GM21528 (cell line): ENCODE results near the gene EPHA4.

Experiments
- ATAC-seq: cut with Tn5 transposase; IDR thresholded peaks from one replicate; pipeline ENCODE4 v1.9.1; 2021; ENCODE audit warnings: mild to moderate bottlenecking, moderate library complexity; ENCODE audit not compliant: unreplicated experiment, low FRiP score

EPHA4 gene

DNA sequence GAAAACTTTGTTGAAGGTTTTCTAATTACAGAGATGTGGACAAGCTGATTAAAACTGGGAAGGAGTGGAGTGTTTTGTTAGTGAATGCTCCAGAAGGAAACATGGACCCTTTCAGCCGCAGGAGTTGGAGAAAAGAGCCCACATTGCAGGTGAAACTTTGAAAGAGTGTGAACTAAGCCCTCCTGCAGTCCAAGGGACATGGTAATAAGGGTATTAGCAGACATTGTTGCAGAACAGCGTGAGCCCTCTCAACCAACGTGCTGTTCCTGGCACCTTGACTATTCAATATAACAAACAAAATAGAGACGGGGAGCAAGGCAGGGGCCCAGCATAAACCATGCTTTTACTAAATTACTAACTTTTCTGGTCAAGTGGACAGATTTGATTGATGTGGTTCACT, 122.7 kb downstream of the EPHA4 start:
- no peak for ATAC-seq

DNA sequence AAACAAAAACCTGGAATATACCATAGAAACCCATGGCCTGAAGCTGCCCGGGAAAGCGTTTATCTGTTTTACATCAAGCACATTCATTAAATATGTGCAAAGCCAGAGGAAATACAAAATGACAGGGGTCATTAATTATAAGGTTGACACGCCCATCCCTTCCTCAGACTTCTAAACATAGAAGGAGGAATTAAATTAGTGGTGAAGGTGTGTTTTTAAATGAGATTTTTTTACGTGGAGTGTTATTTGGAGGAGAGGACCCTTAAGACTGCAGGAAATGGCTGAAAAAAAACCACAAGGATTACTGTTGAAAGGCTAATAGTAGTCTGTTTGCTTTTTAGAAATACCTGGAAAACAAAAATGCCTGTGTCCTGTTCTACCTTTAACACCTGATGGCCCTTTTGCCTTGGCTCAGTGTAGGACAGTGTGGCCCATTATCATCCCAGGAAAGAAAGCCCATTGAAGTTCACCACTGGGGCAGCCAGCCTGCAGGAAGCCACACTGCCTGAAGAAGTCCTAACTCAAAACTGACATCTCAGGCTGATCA, 123.2 kb downstream of the EPHA4 start:
- no peak for ATAC-seq

DNA sequence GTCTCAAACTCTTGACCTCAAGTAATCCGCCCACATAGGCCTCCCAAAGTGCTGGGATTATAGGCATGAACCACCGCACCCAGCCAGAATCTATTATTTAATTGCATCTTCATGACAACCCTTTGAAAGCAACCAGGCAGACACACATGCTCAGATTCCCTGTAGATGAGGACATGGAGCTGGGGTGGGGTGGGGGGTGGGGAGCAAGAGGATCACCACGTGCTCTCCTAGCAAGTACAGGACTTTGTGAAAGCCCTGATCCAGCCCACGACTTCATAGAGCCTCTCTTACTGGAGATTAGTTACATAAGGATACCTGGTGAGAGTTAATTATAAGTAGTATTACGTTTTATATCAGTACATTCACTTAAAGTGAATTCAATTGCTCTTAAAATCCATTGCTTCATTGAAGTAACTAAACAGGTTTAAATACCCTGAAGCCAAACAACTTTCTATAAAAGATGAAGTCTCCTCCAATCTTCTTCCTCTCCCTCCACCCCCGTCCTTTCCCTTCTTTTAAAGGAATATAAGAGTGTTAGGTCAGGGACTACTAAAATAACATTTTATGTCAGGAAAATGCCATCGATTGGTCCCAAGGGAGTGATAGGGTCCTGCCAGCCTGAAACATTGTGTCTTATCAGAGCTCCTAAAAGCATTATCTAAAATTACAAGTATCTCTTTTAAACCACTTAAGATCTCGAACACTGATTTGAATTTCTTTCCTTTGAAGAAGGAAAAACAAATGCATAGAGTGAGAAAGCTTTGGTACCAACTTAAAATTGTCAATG, 123.9 kb downstream of the EPHA4 start:
- ATAC-seq = no peak

DNA sequence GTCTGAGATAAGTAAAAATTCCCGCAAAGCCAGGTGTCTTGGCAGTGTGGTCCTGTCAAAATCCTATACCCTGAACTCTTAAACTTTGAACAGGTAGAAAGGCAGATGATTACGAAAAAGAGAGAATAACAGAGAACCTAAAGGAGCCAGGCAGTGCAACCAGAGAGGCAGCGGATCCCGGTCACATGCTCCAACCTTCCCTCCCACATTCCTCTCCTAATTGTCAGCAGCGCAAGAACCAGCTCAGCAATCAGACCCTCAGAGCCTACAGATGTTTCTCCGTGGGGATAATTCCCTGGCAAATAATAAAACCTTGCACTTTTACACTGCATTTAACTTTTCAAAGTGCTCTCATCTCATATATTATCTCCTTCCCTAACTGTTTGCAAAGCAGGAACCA, 124.8 kb downstream of the EPHA4 start:
- ATAC-seq = no peak

DNA sequence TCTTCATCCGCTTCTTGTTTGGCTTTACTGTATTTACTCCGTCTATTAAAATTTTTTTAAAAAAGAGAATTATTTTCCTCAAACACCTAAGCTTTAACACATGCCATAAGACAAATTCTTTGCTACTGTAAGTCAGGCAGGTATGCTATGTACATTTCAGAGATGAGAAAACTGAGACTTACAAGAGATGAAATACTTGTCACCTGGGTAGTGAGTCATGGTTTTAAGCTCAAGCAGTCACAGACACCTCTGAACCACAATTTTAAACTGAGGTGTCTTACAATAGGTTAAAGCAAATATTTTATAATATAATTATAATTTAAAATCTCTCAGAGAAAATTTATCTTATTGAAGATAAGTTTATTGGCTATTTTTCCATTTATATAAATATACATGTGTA, 126.0 kb downstream of the EPHA4 start:
- ATAC-seq = no peak

DNA sequence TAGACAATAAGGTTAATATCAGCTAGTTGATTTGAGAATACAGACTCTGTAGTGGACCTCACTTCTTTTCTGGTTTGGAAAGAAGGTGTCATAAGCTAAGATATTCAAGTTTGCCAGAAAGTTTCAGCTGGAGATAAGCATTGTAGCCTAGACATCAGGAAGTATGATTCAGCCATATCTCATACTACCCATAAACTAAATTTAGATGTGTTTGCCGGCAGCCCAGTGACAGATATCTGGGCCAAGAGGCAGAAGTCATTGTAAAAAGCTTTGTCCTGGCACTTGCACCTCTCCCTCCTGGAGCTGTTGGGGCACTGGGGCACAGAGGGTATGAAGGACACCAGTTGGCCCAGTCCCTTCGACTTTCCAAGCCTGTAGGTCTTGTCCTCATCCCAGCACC, 128.0 kb downstream of the EPHA4 start:
- ATAC-seq = no peak

DNA sequence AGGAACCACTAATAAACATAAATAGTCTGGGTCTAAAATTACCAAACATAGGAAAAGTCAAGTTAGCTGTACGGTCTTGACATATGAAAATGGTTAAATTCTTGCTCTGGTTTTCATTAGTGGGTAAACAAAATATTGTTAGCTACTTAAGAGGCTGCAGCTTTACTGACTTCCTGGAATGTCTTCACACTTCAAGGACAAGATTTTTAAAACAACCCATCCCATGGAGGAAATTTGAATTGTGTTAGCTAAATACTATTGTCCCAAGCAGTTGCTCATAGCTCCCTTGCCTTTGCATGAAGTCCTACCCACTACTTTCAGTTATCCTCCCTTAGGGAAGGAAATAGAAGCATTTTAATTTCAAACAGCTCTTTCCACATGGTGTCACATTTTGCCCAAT, 128.5 kb downstream of the EPHA4 start:
- ATAC-seq = no peak

DNA sequence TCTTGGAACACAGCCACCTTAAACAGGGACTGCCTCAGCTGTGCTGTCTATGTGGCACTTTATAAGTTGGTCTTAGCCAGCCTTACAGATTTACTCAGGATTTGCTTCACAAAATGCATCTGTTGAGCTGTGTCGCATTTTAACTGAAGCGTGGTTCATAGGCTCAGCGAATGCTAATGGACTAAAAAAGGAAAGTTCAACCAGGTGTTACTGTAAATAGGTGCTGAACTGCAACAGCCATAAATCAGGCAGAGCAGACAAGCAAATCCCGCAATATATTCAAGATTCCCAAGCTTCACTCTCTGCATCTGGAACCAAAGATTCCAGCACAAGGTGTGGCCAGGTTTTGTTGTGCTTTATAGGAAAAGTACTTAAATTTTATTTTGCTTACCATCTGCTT, 130.0 kb downstream of the EPHA4 start:
- ATAC-seq = no peak

DNA sequence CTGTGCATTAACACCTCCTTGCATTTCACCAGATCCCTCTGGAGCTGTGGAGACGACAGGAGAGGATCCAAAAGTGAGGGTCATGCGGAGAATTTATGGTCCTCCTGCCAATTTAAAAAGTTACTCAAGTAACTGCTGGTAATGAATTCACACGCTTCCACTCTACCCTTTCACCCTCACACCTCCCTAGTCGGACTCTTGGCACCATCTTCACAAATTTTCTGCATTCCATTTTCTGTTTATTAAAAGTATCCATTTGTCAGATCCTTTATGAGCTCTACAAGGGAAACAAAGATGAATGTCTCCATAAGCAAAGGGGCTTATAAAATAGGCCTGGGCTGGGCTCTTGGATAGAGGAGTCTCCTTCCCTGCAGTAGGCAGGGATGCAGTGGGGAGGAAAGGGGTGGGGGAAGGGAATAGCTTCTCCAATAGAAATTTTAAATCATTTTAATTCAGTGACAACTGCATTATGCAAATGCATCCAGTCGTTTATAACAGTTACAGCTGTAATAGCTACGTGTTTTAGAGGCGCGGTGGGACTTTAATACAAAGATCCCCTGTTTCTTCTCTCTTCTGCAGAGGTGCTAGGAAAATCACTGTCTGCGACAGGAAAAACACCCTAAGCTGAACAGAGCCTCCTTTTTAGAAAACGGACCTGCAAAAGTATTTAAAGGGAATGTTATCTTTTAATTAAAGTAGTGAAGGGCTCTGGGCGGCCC, 132.2 kb downstream of the EPHA4 start:
- no peak for ATAC-seq

DNA sequence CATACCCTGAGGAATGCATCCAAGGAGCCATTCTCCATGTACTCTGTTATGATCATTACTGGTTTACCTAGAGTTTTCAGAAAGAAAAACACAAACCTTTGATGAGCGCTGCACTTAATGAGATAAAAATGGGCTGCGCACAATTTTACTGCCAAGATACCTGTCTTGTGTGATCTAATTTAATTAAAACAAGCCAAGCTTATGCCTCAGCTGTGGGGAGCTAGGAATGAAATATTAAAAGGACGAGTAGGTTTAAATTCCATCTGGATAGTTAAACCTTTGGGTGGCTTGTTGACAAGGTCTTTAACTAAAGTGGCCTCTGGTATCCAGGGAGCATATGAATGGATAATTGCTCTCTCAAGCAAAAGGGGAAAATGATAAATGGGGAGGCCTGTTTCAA, 135.0 kb downstream of the EPHA4 start:
- ATAC-seq = no peak

DNA sequence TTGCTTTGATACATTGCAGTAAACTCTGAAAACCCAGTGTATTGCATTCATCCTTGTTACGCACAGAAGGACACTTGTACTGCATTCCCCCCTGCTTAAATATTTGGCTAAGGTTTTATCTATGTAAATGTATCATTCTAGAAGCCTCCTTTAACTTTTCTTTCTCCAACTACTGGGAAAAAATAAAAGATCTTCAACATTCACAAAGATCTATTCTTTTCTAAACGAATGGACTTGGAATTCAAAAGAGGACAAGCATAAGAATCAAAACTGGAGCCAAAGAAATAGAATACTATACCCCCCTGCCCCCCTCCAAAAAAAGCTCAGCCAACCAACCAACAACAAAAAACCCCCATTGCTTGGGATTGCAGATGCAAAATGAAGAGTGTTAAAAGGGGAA, 136.9 kb downstream of the EPHA4 start:
- no peak for ATAC-seq

DNA sequence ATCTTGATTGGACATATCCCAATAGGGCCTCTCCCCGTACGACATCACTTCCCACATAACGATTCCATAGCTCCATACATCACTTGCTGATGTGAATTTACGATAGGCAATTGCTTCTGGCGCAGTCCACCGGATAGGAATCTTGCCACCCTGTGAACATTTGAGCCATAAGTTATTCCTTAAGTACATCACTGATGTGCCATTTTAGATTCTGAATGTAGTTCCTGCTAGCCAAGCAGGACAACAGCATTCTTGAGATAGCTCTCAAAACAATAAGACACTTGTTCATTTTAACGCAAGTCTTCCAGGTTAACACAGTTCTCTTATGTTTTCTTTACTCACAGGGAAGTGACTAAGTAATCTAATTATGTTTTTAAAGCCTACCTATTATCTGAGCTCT, 138.0 kb downstream of the EPHA4 start:
- no peak for ATAC-seq

DNA sequence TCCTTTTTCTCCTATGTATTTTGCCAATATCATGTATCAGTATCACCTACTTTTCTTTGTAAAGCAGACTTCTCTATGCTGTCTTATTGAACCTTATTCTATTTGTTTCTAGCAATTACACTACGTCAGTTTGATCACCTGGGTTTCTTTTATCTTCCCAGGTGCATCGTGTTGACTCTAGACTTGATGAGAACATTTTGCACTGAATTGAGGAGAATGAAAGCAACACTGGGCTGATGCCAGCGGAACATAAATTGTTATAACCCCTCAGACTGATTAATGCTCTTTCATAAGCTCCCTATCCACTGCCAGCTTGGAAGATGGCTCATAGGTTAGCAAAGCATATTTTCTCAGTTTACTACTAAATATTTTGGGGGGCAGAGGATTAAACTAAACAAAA, 140.6 kb downstream of the EPHA4 start:
- ATAC-seq = no peak

DNA sequence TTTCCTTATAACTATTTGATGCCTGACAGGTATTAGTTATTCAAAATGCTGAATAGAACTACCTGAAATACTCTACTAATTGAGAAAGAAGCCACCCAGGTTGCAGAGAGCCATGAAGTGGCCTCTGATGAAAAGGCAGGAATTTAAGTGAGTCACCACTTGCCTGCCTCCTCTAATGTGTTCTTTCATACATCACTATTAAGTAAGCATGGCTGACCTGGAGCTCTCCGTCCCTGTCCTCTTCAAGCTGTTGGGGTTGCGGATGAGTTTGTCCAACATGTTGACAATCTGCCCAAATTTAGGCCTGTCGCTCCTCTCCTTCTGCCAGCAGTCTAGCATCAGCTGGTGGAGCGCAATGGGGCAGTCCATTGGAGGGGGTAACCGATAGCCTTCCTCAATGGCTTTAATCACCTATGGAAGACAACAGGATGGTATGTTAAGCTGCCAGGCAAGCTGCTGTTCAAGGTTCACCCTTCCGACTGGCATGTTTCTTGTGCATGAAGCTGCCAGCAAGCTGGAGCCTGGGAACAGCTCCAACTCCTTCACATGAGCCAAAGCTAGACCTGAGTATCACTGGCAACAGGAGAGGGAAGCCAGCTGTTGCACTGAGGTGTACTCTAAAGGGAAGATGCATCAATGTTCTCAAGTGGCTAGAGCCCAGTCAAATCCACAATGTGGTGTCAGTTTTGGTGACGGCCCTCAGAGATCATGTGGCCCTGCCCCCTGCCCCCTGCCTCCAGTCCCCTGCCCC, 142.2 kb downstream of the EPHA4 start:
- ATAC-seq = no peak

DNA sequence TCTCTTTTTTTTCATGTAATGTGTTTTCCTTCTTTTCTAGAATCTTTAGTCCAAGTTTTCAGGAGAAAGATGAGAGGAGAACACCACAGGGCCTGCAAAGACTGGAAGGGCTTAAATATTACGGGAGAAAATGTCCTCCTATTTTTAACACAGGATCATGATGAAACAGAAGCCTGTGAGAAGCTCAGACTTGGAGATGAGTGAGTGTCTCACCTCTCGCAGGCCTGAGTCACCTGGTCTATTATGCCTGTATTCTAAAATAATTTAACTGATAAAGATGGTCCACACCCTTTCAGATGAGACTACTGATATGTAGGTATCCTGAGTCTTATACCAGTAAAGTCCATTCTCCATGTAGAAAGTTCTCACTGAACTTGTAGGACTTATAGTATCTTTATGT, 143.2 kb downstream of the EPHA4 start:
- no peak for ATAC-seq

DNA sequence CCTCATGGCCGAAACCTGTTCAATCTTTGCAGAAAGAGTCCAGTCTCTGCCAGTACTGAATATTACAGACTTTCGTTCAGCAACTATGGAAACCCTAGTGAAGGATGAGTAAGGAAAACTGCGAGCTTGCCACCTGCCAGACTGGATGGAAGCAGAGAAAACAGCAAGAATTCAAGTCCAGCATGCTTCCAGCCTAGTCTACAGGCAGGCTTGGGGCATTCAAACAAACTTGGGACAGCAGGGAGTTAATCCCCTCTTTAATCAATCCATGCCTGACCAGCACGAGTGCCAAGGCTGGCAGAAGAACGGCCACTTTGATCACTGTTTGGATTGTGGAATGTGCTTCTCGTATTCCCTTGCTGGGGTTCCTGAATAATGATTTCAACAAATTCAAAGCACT, 145.2 kb downstream of the EPHA4 start:
- ATAC-seq = no peak

DNA sequence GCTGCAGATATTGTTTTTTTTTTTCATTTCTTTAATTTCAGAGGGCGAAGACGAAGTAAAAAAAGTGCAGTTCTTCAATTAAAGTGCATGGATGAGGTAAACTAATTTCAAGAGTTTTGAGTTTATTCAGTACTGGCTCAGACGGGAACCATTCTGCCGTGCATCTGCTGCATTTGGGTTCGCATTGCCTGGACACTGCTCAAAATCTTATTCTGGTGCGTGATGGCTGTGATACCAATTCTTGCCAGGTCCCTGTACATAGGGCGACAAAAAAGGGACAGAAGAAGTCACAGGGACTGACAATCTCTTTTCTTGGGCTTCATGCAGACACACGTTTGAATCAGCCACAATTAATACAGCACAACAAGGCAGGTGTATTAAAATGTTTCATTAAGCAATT, 146.2 kb downstream of the EPHA4 start:
- no peak for ATAC-seq

DNA sequence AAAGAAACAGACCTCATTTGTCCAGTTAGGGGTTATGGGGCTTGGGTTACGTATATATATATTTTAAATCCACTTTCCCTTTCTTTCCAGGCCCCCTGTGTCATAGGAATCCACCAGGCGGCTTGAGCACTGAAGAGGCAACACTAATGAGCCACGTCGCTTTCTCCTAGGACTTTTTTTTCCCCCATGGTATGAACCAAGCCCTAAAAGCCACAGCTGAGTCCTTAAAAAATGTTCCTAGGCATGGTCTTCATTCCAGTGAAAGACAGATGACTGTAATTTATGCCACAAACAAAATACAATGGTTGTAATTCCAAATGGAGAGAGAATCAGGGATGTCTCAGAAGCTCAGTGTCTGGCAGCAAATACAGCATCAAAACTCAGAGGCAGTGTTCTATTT, 146.8 kb downstream of the EPHA4 start:
- ATAC-seq = no peak

DNA sequence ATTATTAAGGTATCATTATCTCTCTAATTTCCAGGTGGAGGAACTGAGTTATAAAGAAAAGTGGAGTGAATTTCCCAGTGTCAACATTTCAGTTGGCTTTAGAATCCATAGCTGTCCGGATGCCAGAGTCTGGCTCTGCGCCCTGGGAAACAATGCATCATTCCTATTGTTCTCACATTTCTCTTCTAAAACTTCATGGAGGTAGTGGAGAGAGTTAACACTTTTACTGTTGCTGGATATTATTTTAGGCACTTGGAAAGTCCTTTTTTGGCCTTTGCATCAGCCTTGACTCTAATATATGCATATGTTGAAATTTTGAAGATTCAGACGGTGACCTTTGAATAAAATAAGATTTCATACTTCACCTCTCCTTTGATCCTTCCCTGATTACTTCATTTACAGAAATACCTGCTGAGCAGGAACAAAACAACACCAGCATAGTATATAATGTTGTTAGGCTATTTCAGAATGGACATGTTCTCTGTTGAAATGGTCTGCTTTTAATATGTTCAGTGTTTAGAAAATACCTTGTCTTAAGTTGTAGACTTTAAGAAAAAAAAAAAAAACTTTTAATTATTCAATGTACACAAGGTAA, 148.8 kb downstream of the EPHA4 start:
- no peak for ATAC-seq

DNA sequence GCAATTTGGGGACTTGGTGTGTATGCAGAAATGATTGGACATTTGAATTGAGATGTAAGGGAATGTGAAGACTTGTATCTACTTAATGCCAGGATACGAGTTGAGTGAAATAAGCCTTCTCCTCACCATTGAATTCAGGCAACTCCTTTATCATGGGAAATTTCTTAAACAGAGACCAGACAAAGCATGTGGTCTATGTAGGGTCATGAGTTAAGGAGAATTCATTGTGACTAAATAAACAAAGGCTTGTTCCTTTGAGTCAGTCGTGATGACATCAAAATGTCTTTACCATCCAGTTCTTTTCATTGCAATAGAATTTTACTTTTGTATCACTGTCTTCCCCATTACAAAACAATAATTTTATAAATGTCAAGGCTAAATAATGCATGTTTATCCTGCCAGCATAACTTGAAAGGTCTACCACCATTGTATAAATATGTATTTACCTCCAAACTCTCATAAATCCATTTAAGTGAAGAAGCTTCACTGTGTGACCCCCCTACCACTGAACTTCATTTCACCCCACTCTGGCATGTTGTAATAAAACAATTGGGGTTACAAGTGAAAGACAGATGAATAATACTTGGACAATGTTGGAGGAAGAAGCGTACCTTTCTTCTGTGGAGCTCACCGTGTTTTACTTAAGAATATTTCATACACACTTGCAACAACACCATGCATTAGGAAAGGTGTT, 149.4 kb downstream of the EPHA4 start:
- no peak for ATAC-seq
